Esophagus muscularis mucosa (tissue), 4 donors: ENCODE measurements around the gene CEP55.

Experiments
- EP300 ChIP-seq: sonication (generic); formaldehyde crosslinking; IDR thresholded peaks from one replicate; pipeline ENCODE4 v1.6.1; 2017; ENCODE audit warnings: antibody characterized with exemption
- POLR2A ChIP-seq: fragments of 450-650 bp; IDR thresholded peaks from one replicate; pipeline ENCODE4 v1.6.1; 2017; ENCODE audit warnings: antibody characterized with exemption, moderate library complexity, mild to moderate bottlenecking, low read depth
- TF ChIP-seq, protein P1 (sequence below), 3 experiments: fragments of 200-600 bp in 2 of 3; fragments of 450-650 bp in 1 of 3; sonication (generic) in 2 of 3; IDR thresholded peaks; one replicate each; pipeline ENCODE4 v1.5.1; 2017 to 2019; ENCODE audit warnings: antibody characterized with exemption in 3 of 3, mild to moderate bottlenecking in 2 of 3, moderate library complexity in 1 of 3

GRCh38 chr10:93568105-93568390, 71.6 kb downstream of the CEP55 start:
- TF ChIP-seq, protein P1, sequence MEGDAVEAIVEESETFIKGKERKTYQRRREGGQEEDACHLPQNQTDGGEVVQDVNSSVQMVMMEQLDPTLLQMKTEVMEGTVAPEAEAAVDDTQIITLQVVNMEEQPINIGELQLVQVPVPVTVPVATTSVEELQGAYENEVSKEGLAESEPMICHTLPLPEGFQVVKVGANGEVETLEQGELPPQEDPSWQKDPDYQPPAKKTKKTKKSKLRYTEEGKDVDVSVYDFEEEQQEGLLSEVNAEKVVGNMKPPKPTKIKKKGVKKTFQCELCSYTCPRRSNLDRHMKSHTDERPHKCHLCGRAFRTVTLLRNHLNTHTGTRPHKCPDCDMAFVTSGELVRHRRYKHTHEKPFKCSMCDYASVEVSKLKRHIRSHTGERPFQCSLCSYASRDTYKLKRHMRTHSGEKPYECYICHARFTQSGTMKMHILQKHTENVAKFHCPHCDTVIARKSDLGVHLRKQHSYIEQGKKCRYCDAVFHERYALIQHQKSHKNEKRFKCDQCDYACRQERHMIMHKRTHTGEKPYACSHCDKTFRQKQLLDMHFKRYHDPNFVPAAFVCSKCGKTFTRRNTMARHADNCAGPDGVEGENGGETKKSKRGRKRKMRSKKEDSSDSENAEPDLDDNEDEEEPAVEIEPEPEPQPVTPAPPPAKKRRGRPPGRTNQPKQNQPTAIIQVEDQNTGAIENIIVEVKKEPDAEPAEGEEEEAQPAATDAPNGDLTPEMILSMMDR (IDR thresholded peaks at IDR 0.05) = no peak
- TF ChIP-seq EP300 = no peak
- no peak for TF ChIP-seq POLR2A
